ENCODE results near the gene POLE2. TPM values are rescaled to one million over a fixed set of nuclear protein-coding genes. Genes with fewer than 3 reads are reported as not detected.

The POLE2 gene
- total and polyA plus RNA-seq, 2 donors = 3.4 to 19.3 TPM

Other genes with a start within 250 kb of the POLE2 start
- gene RPS29, start 101.8 kb downstream of the POLE2 start, total RNA-seq = 6,328 TPM
- 5,388 TPM for gene RPS29, start 101.8 kb downstream of the POLE2 start, polyA plus RNA-seq
- 46.1 TPM for gene LRR1, start 89.3 kb downstream of the POLE2 start, total RNA-seq
- gene LRR1, start 89.3 kb downstream of the POLE2 start, polyA plus RNA-seq = 17.0 TPM
- 307 TPM for gene RPL36AL, start 67.6 kb downstream of the POLE2 start, total RNA-seq
- 619 TPM for gene RPL36AL, start 67.6 kb downstream of the POLE2 start, polyA plus RNA-seq
- 36.1 TPM for gene MGAT2, start 67.4 kb downstream of the POLE2 start, total RNA-seq
- gene MGAT2, start 67.4 kb downstream of the POLE2 start, polyA plus RNA-seq = 29.9 TPM
- gene DNAAF2, start 53.0 kb downstream of the POLE2 start, total RNA-seq = 7.3 TPM
- gene DNAAF2, start 53.0 kb downstream of the POLE2 start, polyA plus RNA-seq = 9.0 TPM
- 3.9 TPM for gene KLHDC1, start 4.9 kb upstream of the POLE2 start, total RNA-seq
- 7.6 TPM for gene KLHDC1, start 4.9 kb upstream of the POLE2 start, polyA plus RNA-seq
- gene KLHDC2, start 79.9 kb upstream of the POLE2 start, total RNA-seq = 83.3 TPM
- gene KLHDC2, start 79.9 kb upstream of the POLE2 start, polyA plus RNA-seq = 69.4 TPM
- 68.8 TPM for gene NEMF, start 164.6 kb upstream of the POLE2 start, total RNA-seq
- gene NEMF, start 164.6 kb upstream of the POLE2 start, polyA plus RNA-seq = 58.1 TPM
- gene ARF6, start 204.9 kb upstream of the POLE2 start, total RNA-seq = 34.8 TPM
- gene ARF6, start 204.9 kb upstream of the POLE2 start, polyA plus RNA-seq = 72.0 TPM